HEK293T (cell line): Measurements from ENCODE around the gene CDKN3.

Experiments used
- BHLHE40 ChIP-seq: fragments of 450-650 bp; IDR thresholded peaks from 2 replicates; pipeline ENCODE4 v1.6.1; 2016; ENCODE audit warnings: mild to moderate bottlenecking, moderate library complexity, borderline replicate concordance
- CTBP1 ChIP-seq: fragments of 450-650 bp; IDR thresholded peaks from 2 replicates; pipeline ENCODE4 v1.6.1; 2016; ENCODE audit warnings: borderline replicate concordance
- ELF4 ChIP-seq: fragments of 450-650 bp; IDR thresholded peaks from 2 replicates; pipeline ENCODE4 v1.6.1; 2017; ENCODE audit warnings: antibody characterized with exemption
- FOXA1 ChIP-seq: fragments of 450-650 bp; IDR thresholded peaks from 2 replicates; pipeline ENCODE4 v1.6.1; 2016; ENCODE audit warnings: mild to moderate bottlenecking
- HDGF ChIP-seq: fragments of 450-650 bp; IDR thresholded peaks from 2 replicates; pipeline ENCODE4 v1.6.1; 2017; ENCODE audit warnings: antibody characterized with exemption, borderline replicate concordance
- NFRKB ChIP-seq: fragments of 450-650 bp; IDR thresholded peaks from 2 replicates; pipeline ENCODE4 v1.6.1; 2016; ENCODE audit warnings: mild to moderate bottlenecking, moderate library complexity
- SP1 ChIP-seq: fragments of 450-650 bp; IDR thresholded peaks from 2 replicates; pipeline ENCODE4 v1.6.1; 2017
- SUZ12 ChIP-seq: fragments of 450-650 bp; IDR thresholded peaks from 2 replicates; pipeline ENCODE4 v1.6.1; 2016; ENCODE audit warnings: mild to moderate bottlenecking
- TARDBP ChIP-seq: fragments of 450-650 bp; IDR thresholded peaks from 2 replicates; pipeline ENCODE4 v1.6.1; 2016

- TF ChIP-seq SP1 = no peak
- no peak for TF ChIP-seq CTBP1
- no peak for TF ChIP-seq TARDBP
- no peak for TF ChIP-seq BHLHE40
- TF ChIP-seq FOXA1 = no peak
- no peak for TF ChIP-seq HDGF
- TF ChIP-seq ELF4 = no peak
- TF ChIP-seq NFRKB = no peak
- TF ChIP-seq SUZ12 = no peak
Observed at GRCh38 chr14:54453252-54453651, 56.4 kb downstream of the CDKN3 start.
